ENCODE measurements around the gene CSNK1G2.

CSNK1G2 gene

DNA sequence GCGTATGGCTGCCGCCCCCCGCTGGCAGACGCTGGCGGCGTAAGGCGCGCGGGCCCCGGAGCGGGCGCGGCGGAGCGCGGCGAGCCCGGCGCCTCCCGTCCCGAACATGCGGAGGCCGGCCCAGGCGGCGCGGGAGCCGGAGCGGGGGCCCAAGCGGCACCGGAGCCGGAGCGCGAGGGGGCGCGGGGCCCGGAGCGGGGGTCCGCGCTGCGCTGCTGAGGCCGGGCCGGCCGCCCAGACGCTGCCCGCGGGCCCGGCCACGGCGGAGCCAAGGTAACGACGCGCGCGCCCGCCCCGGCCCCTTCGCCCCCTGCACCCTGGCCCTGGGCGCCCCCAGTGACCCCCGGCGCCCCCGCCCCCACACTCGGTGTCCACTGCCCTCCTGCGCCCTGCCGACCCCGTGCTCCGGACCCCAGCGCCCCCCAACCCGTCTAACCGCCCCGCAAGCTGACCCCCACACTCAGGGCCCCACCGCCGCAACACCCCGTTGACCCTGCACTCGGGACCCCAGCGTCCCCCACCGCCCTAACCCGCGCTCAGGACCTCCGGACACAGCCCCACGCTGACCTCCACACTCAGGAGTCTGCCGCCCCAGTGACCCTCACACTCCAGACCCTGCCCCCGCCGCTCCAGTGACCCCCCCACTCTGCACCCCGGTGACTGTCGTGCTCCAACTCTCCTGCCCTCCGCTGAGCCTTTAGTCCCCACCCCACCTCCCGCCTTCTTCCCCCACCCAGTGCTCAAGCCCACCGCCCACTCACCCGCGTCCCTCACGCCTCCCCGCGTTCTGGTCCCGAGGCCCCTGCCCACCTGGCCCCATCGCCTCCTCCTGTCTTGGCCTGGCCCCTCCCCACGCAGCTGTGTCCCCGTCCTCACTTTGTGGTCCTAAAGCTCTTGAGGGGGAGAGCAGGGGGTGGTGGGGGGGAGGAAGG is at the start of gene CSNK1G2:
Gene CSNK1G2, plus strand, starts transcription at position 27 of the 932 bp plus-strand sequence. CDS start 28,601 bp downstream, outside the sequence.
- no peak for DNase-seq (ENCODE audit: low read depth)

GRCh38 chr19:1893791-1894190 is 47.2 kb upstream of the CSNK1G2 start:
- DNase-seq (ENCODE audit: low read depth) = no peak

DNA sequence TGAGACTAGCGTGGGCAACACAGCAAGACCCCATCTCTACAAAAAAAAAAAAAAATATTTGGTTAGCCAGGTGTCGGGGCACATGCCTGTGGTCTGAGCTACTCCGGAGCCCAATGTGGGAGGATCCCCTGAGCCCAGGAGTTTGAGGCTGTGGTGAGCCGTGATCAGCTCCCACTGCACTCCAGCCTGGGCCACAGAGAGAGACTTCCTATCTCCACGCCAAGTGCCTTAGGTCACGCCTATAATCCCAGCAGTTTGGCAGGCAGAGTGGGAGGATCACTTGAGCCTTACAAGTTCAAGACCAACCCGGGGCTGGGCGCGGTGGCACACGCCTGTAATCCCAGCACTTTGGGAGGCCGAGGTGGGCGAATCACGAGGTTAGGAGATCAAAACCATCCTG is 44.5 kb upstream of the CSNK1G2 start:
- no peak for DNase-seq (ENCODE audit: low read depth)

DNA sequence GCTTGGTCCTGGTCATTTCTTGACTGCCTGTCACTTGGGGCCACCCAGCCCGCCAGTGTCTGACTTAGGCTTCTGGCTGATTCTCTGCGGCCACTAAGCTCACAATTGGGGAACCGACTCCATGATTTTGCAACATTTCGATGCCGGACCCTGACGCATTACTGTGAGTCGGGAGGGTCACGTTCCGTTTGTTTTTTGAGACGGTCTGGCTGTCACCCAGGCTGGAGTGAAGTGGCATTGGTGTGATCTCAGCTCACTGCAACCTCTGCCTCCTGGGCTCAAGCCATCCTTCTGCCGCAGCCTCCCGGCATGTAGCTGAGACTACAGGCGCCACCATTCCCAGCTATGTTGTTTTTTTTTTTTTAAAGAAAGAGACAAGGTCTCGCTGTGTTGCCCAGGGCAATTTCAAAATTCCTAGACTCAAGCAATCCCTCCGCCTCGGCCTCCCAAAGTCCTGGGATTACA is 39.0 kb upstream of the CSNK1G2 start:
- DNase-seq (ENCODE audit: low read depth) = no peak

DNA sequence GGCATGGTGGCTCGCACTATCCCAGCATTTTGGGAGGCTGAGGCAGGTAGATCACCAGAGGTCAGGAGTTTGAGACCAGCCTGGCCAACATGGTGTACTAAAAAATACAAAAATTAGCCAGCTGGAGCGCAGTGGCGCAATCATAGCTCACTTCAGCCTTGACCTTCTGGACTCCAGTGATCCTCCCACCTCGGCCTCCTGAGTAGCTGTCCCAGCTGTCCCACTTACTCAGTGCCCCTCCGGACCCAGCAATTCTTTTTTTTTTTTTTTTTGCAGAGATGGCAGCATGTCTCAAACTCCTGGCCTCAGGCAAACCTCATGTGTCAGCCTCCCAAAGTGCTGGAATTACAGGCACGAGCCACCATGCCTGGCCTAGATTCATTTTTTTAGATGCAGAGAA is 38.0 kb upstream of the CSNK1G2 start:
- no peak for DNase-seq (ENCODE audit: low read depth)

DNA sequence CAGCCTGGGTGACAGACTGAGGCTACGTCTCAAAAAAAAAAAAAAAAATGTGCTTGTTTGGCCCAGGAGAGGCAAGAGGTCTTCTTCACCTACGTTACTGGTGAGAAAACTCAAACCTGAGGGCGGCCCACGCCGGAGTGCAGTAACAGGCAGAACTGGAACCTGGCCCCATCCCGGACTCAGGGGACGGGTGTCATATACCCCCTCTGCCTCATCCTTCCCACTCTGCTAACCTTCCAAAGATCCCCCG is 36.2 kb upstream of the CSNK1G2 start:
- DNase-seq (ENCODE audit: low read depth) = no peak

GRCh38 chr19:1905110-1905862 is 35.7 kb upstream of the CSNK1G2 start, which contains the start of the genes ADAT3 and SCAMP4:
Gene ADAT3 (plus strand): TSS chr19:1905399. CDS start chr19:1912048, 6,649 bp downstream.
Gene SCAMP4 (plus strand): TSS chr19:1905399. CDS start chr19:1915020, 9,621 bp downstream.
- DNase-seq (ENCODE audit: low read depth) = peak; percentile 98

DNA sequence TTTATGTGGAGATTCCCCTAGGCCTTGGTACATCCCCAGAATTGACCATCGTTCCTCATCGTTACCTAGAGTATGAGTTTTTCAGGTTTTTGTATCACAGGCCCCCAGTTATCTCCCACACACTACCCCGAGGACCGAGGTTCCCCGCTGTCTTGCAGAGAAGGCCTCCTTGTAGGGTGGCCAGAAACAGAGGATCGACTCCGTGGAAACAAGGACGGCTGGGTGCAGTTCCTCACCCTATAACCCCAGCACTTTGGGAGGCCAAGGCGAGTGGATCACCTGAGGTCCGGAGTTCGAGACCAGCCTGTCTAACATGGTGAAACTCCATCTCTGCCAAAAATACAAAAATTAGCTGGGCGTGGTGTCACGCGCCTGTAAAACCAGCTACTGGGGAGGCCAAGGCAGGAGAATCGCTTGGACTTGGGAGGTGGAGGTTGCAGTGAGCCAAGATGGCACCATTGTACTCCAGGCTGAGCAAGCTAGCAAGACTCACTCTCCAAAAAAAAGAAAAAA is 35.1 kb upstream of the CSNK1G2 start:
- DNase-seq (ENCODE audit: low read depth) = no peak

GRCh38 chr19:1906985-1907562 is 33.9 kb upstream of the CSNK1G2 start:
- DNase-seq (ENCODE audit: low read depth) = no peak

GRCh38 chr19:1907563-1908363 is 33.2 kb upstream of the CSNK1G2 start:
- no peak for DNase-seq (ENCODE audit: low read depth)

- DNase-seq (ENCODE audit: low read depth) = no peak
Observed at GRCh38 chr19:1908364-1908678, 32.7 kb upstream of the CSNK1G2 start.

DNA sequence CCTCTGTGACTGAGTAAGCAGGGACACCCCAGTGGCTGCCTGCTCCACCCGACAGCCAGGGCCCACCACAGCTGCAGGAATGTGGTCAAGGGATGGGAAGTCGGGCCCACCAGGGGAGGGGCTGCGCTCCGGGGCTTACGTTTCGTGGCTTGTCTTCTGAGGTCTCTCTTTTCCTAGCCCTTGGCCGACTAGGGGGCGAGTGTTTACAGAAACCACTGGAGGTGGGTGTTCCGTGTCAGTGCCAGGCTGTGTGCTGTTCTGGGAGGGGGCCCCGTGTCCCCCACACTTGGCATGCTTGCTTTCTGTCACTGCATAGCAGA is 31.3 kb upstream of the CSNK1G2 start:
- DNase-seq (ENCODE audit: low read depth) = no peak

- no peak for DNase-seq (ENCODE audit: low read depth)
Observed at GRCh38 chr19:1910177-1910576, 30.8 kb upstream of the CSNK1G2 start.

GRCh38 chr19:1911098-1911497 is 29.9 kb upstream of the CSNK1G2 start:
- DNase-seq (ENCODE audit: low read depth) = no peak

- no peak for DNase-seq (ENCODE audit: low read depth)
Observed at GRCh38 chr19:1911995-1912394, 29.0 kb upstream of the CSNK1G2 start.

GRCh38 chr19:1912760-1913505 is 28.0 kb upstream of the CSNK1G2 start:
- DNase-seq (ENCODE audit: low read depth) = no peak

- no peak for DNase-seq (ENCODE audit: low read depth)
Observed at GRCh38 chr19:1913781-1914577, 27.0 kb upstream of the CSNK1G2 start.

- no peak for DNase-seq (ENCODE audit: low read depth)
Observed at GRCh38 chr19:1914826-1915341, 26.1 kb upstream of the CSNK1G2 start.

GRCh38 chr19:1917146-1917545 is 23.8 kb upstream of the CSNK1G2 start:
- no peak for DNase-seq (ENCODE audit: low read depth)

- no peak for DNase-seq (ENCODE audit: low read depth)
Observed at GRCh38 chr19:1917926-1918325, 23.0 kb upstream of the CSNK1G2 start.

All from stimulated activated CD8-positive, alpha-beta memory T cell treated with anti-CD3 and anti-CD28 coated beads, Interleukin-12 subunit alpha, Interleukin-12 subunit beta, amount 100 ng/mL, for 4 hours (primary cell).